HG02970 (cell line): ENCODE results near the gene LRRC47.

Experiments
- ATAC-seq: cut with Tn5 transposase; IDR thresholded peaks from one replicate; pipeline ENCODE4 v1.9.1; 2021; ENCODE audit warnings: mild to moderate bottlenecking, moderate library complexity, moderate number of reproducible peaks; ENCODE audit not compliant: unreplicated experiment, low FRiP score

Gene LRRC47

GRCh38 chr1:3796215-3797061 is at the start of gene LRRC47:
TSS of gene LRRC47 (minus strand) at chr1:3796498. CDS start at chr1:3796476, 22 bp downstream.
- peak; percentile 95 for ATAC-seq

GRCh38 chr1:3842912-3843311 is 46.6 kb upstream of the LRRC47 start:
- ATAC-seq, result no peak

GRCh38 chr1:3841491-3841890 is 45.2 kb upstream of the LRRC47 start:
- no peak for ATAC-seq

GRCh38 chr1:3838788-3839187 is 42.5 kb upstream of the LRRC47 start:
- no peak for ATAC-seq

GRCh38 chr1:3837685-3838084 is 41.4 kb upstream of the LRRC47 start:
- no peak for ATAC-seq

- no peak for ATAC-seq
Measured at GRCh38 chr1:3837200-3837599, 40.9 kb upstream of the LRRC47 start.

GRCh38 chr1:3836421-3836820 is 40.1 kb upstream of the LRRC47 start:
- ATAC-seq, result no peak

- ATAC-seq, result no peak
Measured at GRCh38 chr1:3834701-3835100, 38.4 kb upstream of the LRRC47 start.

GRCh38 chr1:3831689-3832088 is 35.4 kb upstream of the LRRC47 start:
- no peak for ATAC-seq

GRCh38 chr1:3828391-3828790 is 32.1 kb upstream of the LRRC47 start:
- no peak for ATAC-seq

GRCh38 chr1:3827813-3828307 is 31.6 kb upstream of the LRRC47 start:
- no peak for ATAC-seq

- ATAC-seq, result no peak
Measured at GRCh38 chr1:3825356-3825755, 29.1 kb upstream of the LRRC47 start.

GRCh38 chr1:3824650-3825049 is 28.4 kb upstream of the LRRC47 start:
- ATAC-seq, result no peak

GRCh38 chr1:3822421-3822820 is 26.1 kb upstream of the LRRC47 start:
- ATAC-seq, result no peak

GRCh38 chr1:3821908-3822307 is 25.6 kb upstream of the LRRC47 start:
- ATAC-seq, result no peak

- ATAC-seq, result no peak
Measured at GRCh38 chr1:3821447-3821846, 25.1 kb upstream of the LRRC47 start.

GRCh38 chr1:3821004-3821403 is 24.7 kb upstream of the LRRC47 start:
- ATAC-seq, result no peak

- ATAC-seq, result no peak
Measured at GRCh38 chr1:3820316-3820715, 24.0 kb upstream of the LRRC47 start.

GRCh38 chr1:3819771-3820200 is 23.5 kb upstream of the LRRC47 start:
- ATAC-seq, result no peak

- ATAC-seq, result no peak
Measured at GRCh38 chr1:3817821-3818597, 21.7 kb upstream of the LRRC47 start.

- ATAC-seq, result no peak
Measured at GRCh38 chr1:3817138-3817740, 20.9 kb upstream of the LRRC47 start.
